Measurements from ENCODE around the gene CROT. TPM values are rescaled to one million over a fixed set of nuclear protein-coding genes. Genes with fewer than 3 reads are reported as not detected.

CROT gene
- total RNA-seq, 4 donors from 2014 or later, result 10.9 to 13.1 (median 11.9) TPM

DNA sequence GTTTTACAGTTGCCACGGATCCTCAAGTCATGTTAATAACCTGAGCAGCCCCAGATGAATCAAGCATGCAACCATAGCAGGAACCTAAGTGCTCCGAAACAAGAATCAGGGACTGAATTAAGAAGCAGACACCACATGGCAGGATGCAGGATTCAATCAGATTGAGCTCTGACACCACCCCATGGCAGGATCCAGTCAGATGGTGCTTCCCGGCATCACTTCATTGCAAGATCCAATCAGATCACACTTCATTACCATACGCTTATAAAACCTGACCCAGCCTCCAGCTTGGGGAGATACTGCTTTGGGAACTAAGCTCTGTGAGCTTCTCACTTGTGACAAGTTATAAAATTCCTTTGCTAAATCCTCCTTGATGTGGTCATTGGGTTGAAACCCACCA lies 74.7 kb downstream of the CROT start:
- 83 to 85% methylated on average over 4 of the region's 4 CpGs for WGBS, 2 donors
- H3K27me3 ChIP-seq, result no peaks in the 10 kb centered on the region
- H3K9me3 ChIP-seq, result no peaks in the 10 kb centered on the region
- no peak overlapping the region for H3K27ac ChIP-seq
- H3K4me3 ChIP-seq, result no peak overlapping the region
- no peak for TF ChIP-seq EP300 (IDR thresholded peaks at IDR 0.05)
- no peak for TF ChIP-seq POLR2A (IDR thresholded peaks at IDR 0.05)
- TF ChIP-seq, protein P1, sequence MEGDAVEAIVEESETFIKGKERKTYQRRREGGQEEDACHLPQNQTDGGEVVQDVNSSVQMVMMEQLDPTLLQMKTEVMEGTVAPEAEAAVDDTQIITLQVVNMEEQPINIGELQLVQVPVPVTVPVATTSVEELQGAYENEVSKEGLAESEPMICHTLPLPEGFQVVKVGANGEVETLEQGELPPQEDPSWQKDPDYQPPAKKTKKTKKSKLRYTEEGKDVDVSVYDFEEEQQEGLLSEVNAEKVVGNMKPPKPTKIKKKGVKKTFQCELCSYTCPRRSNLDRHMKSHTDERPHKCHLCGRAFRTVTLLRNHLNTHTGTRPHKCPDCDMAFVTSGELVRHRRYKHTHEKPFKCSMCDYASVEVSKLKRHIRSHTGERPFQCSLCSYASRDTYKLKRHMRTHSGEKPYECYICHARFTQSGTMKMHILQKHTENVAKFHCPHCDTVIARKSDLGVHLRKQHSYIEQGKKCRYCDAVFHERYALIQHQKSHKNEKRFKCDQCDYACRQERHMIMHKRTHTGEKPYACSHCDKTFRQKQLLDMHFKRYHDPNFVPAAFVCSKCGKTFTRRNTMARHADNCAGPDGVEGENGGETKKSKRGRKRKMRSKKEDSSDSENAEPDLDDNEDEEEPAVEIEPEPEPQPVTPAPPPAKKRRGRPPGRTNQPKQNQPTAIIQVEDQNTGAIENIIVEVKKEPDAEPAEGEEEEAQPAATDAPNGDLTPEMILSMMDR (IDR thresholded peaks at IDR 0.05), result no peak
- DNase-seq (ENCODE audit: low spot score in 2 of 2), result no peak
- H3K4me1 ChIP-seq, result no peaks in the 10 kb centered on the region
- H3K36me3 ChIP-seq, result no peaks in the 10 kb centered on the region

DNA sequence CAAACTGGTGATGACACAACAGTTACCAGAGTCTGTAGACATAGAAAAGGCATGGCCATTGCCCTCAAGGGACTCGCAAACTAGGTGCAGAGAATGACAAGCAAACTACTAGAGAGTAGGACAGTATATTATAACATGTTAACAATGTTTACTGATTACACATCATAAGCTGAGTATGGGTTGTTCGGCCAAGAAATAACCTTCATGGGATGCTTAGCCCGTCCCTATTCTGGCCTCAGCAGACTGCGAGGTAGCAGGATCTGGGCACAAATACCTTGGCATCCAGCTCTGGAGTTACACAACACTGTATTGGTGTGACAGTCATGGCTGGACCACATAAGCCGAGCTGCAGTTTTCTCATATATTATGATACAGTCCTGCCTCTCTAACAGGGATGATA lies 78.6 kb downstream of the CROT start:
- TF ChIP-seq POLR2A (IDR thresholded peaks at IDR 0.05) (no peak), EP300 (IDR thresholded peaks at IDR 0.05) (no peak)
- TF ChIP-seq, protein P1 (IDR thresholded peaks at IDR 0.05), result no peak
- no peaks in the 10 kb centered on the region for H3K9me3 ChIP-seq
- WGBS, 2 donors, result 76 to 94% methylated on average over 5 of the region's 5 CpGs
- H3K27me3 ChIP-seq, result no peaks in the 10 kb centered on the region
- no peaks in the 10 kb centered on the region for H3K36me3 ChIP-seq
- no peak overlapping the region for H3K27ac ChIP-seq
- DNase-seq (ENCODE audit: low spot score in 2 of 2), result no peak
- H3K4me3 ChIP-seq, result no peak overlapping the region
- no peaks in the 10 kb centered on the region for H3K4me1 ChIP-seq

GRCh38 chr7:87426160-87426559 lies 80.7 kb downstream of the CROT start:
- TF ChIP-seq EP300 (IDR thresholded peaks at IDR 0.05), result no peak
- TF ChIP-seq, protein P1 (IDR thresholded peaks at IDR 0.05), result no peak
- no peak for TF ChIP-seq POLR2A (IDR thresholded peaks at IDR 0.05)
- no peak overlapping the region for H3K27ac ChIP-seq
- no peaks in the 10 kb centered on the region for H3K9me3 ChIP-seq
- no peaks in the 10 kb centered on the region for H3K36me3 ChIP-seq
- no peaks in the 10 kb centered on the region for H3K4me1 ChIP-seq
- DNase-seq (ENCODE audit: low spot score in 2 of 2), result no peak
- H3K4me3 ChIP-seq, result no peak overlapping the region
- 87 to 88% methylated on average over 3 of the region's 3 CpGs for WGBS, 2 donors
- no peaks in the 10 kb centered on the region for H3K27me3 ChIP-seq

GRCh38 chr7:87427288-87427687 lies 81.8 kb downstream of the CROT start:
- peak in 1 of 2 donors; percentile 24 for DNase-seq (ENCODE audit: low spot score in 2 of 2)
- no peak overlapping the region for H3K27ac ChIP-seq
- no peaks in the 10 kb centered on the region for H3K4me1 ChIP-seq
- no peaks in the 10 kb centered on the region for H3K9me3 ChIP-seq
- no peak for TF ChIP-seq EP300 (IDR thresholded peaks at IDR 0.05)
- TF ChIP-seq, protein P1 (IDR thresholded peaks at IDR 0.05), result no peak
- TF ChIP-seq POLR2A (IDR thresholded peaks at IDR 0.05), result no peak
- H3K27me3 ChIP-seq, result no peaks in the 10 kb centered on the region
- 77 to 79% methylated on average over 3 of the region's 3 CpGs for WGBS, 2 donors
- H3K36me3 ChIP-seq, result no peaks in the 10 kb centered on the region
- no peak overlapping the region for H3K4me3 ChIP-seq

DNA sequence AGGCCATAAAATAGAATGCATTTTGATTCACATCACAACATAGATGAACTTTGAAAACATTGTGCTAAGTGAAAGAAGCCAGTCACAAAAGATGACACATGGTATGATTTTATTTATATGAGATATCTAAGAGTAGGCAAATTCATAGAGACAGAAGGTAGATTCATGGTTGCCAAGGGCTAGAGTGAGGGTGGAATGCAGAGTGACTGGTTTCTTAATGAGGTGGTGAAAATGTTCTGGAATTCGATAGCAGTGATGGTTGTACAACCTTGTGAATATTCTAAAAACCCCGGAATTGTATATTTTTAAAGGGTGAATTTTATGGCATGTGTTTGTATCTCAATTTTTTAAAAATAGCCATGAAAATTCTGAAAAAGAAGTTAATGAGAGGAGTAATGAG lies 87.1 kb downstream of the CROT start:
- H3K36me3 ChIP-seq, result no peaks in the 10 kb centered on the region
- no peak overlapping the region for H3K27ac ChIP-seq
- TF ChIP-seq, protein P1 (IDR thresholded peaks at IDR 0.05), result no peak
- TF ChIP-seq EP300 (IDR thresholded peaks at IDR 0.05), result no peak
- TF ChIP-seq POLR2A (IDR thresholded peaks at IDR 0.05), result no peak
- H3K27me3 ChIP-seq, result no peaks in the 10 kb centered on the region
- WGBS, 2 donors, result 88 to 89% methylated on average over 2 of the region's 2 CpGs
- H3K4me3 ChIP-seq, result no peak overlapping the region
- H3K4me1 ChIP-seq, result no peaks in the 10 kb centered on the region
- DNase-seq (ENCODE audit: low spot score in 2 of 2), result no peak
- no peaks in the 10 kb centered on the region for H3K9me3 ChIP-seq
